Pancreas (tissue), 10 donors: Measurements from ENCODE around the gene LMOD2. TPM values are rescaled to one million over a fixed set of nuclear protein-coding genes. Genes with fewer than 3 reads are reported as not detected.

Experiments
- ATAC-seq, 4 donors: fragments of 200-7000 bp; cut with Tn5 transposase; one replicate each; pipeline versions ENCODE4 v1.8.0 to v1.9.1; 2020; ENCODE audit warnings: mild to moderate bottlenecking in 4 of 4, moderate library complexity in 4 of 4
- DNase-seq, 6 donors: peaks; one replicate each; pipeline ENCODE4 v3.0.0-alpha.2; 2020
- FAIRE-seq: peaks from 2 replicates; lab custom pipeline; 2012; peaks lifted over from hg19 to GRCh38; lab: Jason Lieb, UNC
- H3K27ac ChIP-seq, 4 donors: fragments of 200-600 bp; sonication (generic); 1 replicate in 3 of 4; 2 replicates in 1 of 4; pipeline versions ENCODE4 v1.5.0 to v1.8.0; 2020
- H3K27me3 ChIP-seq, 4 donors: fragments of 200-600 bp; one replicate each; pipeline ENCODE4 v1.8.0; 2021
- H3K36me3 ChIP-seq, 3 donors: fragments of 200-600 bp; sonication (generic) in 1 of 3; one replicate each; pipeline versions ENCODE4 v1.5.0 to v1.8.0; 2020 to 2021
- H3K4me1 ChIP-seq, 3 donors: fragments of 200-600 bp; one replicate each; pipeline ENCODE4 v1.8.0; 2021
- H3K4me3 ChIP-seq, 4 donors: fragments of 200-600 bp; sonication (generic) in 2 of 4; one replicate each; pipeline versions ENCODE4 v1.5.0 to v1.8.0; 2020 to 2021
- H3K9me3 ChIP-seq, 4 donors: fragments of 200-600 bp; one replicate each; pipeline ENCODE4 v1.8.0; 2021
- WGBS, 2 donors: extraction: QIAGEN DNeasy Blood & Tissue Kit; methylation state at CpG; one replicate each; pipeline ENCODE4 v1.1.7; 2013; 5-methylcytosine and 5-hydroxymethylcytosine counted together
- intact Hi-C, 3 donors: fragments of 100-400 bp; cut with DNase I; formaldehyde crosslinking; loops; one replicate each; pipeline versions ENCODE4 v1.11.1 to v1.14.2; 2022
- polyA plus RNA-seq, 2 donors: library from polyadenylated mRNA; stranded (reverse); fragments of 200-250 nt; gene quantifications; one replicate each; pipeline ENCODE4 v1.2.3, GENCODE V29; 2013
- total RNA-seq, 6 donors: library from RNA; stranded (reverse); fragmentation: NEBNext Ultra II Directional in 4 of 6; extraction: Animal tissue kit (Norgen Biotek cat#: 25700) in 4 of 6; gene quantifications; one replicate each; pipeline versions ENCODE4 v1.2.1 to v1.2.4, GENCODE V29; 2021 to 2023
- TF ChIP-seq, protein P1 (sequence below), 4 donors: fragments of 200-600 bp; sonication (generic) in 3 of 4; IDR thresholded peaks; one replicate each; pipeline versions ENCODE4 v1.5.0 to v1.8.0; 2021; ENCODE audit warnings: antibody characterized with exemption in 4 of 4
- donor health status: healthy with polysubstance abuse.
- donor health status: DM: no; HTN: no; CAD: no; lungs with moderate emphysema.
- donor health status: DM: no; HTN: no; CAD: no.
- donor health status: control.
- donor health status: control.
- donor health status: Bipolar disorder and iron deficiency.
- donor health status: DM: yes; HTN: yes; CAD: no.
- donor health status: DM: no; HTN: no; CAD: no.
- donor health status: DM: no; HTN: no; CAD: no.
- donor health status: DM: yes; HTN: yes; CAD: no.

The LMOD2 gene
- total and polyA plus RNA-seq, 8 donors, result 0.55 TPM; not detected in 7

DNA sequence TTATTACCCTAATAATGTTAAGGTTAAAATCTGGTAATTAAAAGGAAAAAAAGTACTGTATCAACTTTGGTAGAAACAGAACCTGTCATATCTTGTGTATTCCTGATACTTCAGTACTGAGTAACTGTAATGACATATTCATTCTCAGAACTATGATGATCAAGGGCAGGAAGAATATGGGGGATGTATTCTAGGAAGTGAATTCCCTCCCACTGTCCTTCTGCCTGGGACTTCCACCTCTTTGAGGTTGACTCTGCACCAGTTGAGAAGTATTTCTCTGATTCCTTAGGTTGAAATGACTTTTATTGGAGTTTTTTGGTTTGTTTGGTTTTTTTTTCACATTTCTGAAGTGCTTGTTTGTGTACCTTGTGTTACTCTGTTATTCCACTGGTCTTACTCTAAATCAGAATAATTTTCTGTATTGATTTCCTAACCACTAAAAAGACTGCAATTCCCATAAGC lies 56.2 kb downstream of the LMOD2 start:
- Histone ChIP-seq H3K36me3 (no peaks in the 10 kb centered on the region), H3K9me3 (no peaks in the 10 kb centered on the region), H3K4me1 (peaks cover 0 to 31% (median 9%) of the 10 kb centered on the region in 3 donors), H3K27me3 (no peaks in the 10 kb centered on the region), H3K4me3 (no peak overlapping the region), H3K27ac (no peak overlapping the region)
- TF ChIP-seq, protein P1, sequence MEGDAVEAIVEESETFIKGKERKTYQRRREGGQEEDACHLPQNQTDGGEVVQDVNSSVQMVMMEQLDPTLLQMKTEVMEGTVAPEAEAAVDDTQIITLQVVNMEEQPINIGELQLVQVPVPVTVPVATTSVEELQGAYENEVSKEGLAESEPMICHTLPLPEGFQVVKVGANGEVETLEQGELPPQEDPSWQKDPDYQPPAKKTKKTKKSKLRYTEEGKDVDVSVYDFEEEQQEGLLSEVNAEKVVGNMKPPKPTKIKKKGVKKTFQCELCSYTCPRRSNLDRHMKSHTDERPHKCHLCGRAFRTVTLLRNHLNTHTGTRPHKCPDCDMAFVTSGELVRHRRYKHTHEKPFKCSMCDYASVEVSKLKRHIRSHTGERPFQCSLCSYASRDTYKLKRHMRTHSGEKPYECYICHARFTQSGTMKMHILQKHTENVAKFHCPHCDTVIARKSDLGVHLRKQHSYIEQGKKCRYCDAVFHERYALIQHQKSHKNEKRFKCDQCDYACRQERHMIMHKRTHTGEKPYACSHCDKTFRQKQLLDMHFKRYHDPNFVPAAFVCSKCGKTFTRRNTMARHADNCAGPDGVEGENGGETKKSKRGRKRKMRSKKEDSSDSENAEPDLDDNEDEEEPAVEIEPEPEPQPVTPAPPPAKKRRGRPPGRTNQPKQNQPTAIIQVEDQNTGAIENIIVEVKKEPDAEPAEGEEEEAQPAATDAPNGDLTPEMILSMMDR (IDR thresholded peaks at IDR 0.05), result no peak
- intact Hi-C loops, result no loop called here
- FAIRE-seq (no peak), ATAC-seq (peak in 1 of 4 donors; percentile 23), DNase-seq (no peak)

GRCh38 chr7:123712619-123713018 lies 57.0 kb downstream of the LMOD2 start:
- Histone ChIP-seq H3K9me3 (no peaks in the 10 kb centered on the region), H3K4me1 (peaks cover 0 to 31% (median 9%) of the 10 kb centered on the region in 3 donors), H3K27ac (no peak overlapping the region), H3K27me3 (no peaks in the 10 kb centered on the region), H3K4me3 (no peak overlapping the region), H3K36me3 (no peaks in the 10 kb centered on the region)
- WGBS, 2 donors, result 31 to 37% methylated on average over 1 of the region's 1 CpG
- FAIRE-seq (no peak), DNase-seq (no peak), ATAC-seq (no peak)
- TF ChIP-seq, protein P1 (IDR thresholded peaks at IDR 0.05), result no peak
- intact Hi-C loops, result no loop called here

Other genes with a start within 250 kb of the LMOD2 start
- gene IQUB, start 121.3 kb upstream of the LMOD2 start, total RNA-seq, result under 1 TPM; 0.41 to 0.81 (median 0.52) TPM
- under 1 TPM; 0.15 to 0.59 TPM for gene IQUB, start 121.3 kb upstream of the LMOD2 start, polyA plus RNA-seq
- gene NDUFA5, start 98.0 kb upstream of the LMOD2 start, total RNA-seq, result 10 to 100 TPM; 19.4 to 42.5 (median 31.6) TPM
- 10 to 100 TPM; 55.5 to 83.5 TPM for gene NDUFA5, start 98.0 kb upstream of the LMOD2 start, polyA plus RNA-seq
- gene ASB15, start 54.0 kb upstream of the LMOD2 start, total RNA-seq, result under 1 TPM in 1 of 6 donors, not detected in 5; 0.04 TPM
- not detected for gene ASB15, start 54.0 kb upstream of the LMOD2 start, polyA plus RNA-seq
- 10 to 100 TPM; 13.2 to 27.3 (median 18.0) TPM for gene WASL, start 93.1 kb downstream of the LMOD2 start, total RNA-seq
- 10 to 100 TPM in 1 of 2 donors, 1 to 10 TPM in 1; 8.2 to 14.9 TPM for gene WASL, start 93.1 kb downstream of the LMOD2 start, polyA plus RNA-seq
- not detected for gene HYAL4, start 189.3 kb downstream of the LMOD2 start, total RNA-seq
- not detected for gene HYAL4, start 189.3 kb downstream of the LMOD2 start, polyA plus RNA-seq